Eye (tissue), 1 donor: ENCODE results near the gene PRAME.
"Not testable (repeated sequence)": the region's sequence is repeated elsewhere in the genome, so short reads cannot be mapped to it uniquely, and the experiment has no call there.

Experiments
- DNase-seq: peaks from one replicate; pipeline ENCODE4 v3.0.0-alpha.2; 2015

Gene PRAME

DNA sequence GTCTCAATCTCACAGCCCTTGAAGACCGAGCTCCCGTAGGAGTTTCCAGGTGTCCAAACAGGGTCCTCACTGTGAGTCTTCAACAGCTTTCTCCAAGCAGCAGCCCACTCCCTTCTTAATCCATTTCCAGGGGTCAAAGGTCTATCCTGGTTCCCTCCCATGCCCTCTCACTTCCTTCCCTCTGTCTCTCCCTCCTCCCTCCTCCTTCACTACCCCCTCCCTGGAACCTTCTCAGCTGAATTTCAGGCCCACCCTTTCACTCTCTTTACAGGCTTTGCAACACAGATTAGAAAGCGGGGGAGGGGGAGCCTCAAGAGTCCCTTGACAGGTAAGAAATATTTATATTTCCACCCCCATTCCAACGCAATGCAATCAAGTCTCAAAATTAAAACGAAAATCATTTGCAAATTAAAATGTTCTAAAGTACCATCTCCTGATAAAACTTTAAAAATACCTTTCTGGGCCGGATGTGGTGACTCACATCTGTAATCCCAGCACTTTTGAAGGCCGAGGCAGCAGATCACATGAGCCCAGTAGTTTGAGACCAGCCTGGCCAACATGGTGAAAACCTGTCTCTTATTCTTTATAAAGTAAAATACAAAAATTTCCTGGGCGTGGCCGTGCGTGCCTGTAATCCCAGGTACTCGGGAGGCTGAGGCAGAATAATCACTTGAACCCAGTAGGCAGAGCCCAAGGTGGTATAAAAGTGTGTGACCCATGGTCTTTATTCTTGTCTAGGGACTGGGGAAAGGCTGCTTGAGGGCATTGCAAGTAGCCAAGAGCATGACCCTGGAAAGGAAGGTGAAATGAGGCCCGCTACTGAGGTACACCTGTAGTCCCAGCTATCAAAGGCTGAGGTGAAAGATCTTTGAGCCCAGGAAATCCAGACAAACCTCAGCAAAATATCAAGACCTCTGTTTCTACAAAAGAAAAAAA is 38.1 kb downstream of the PRAME start:
- no peak for DNase-seq

DNA sequence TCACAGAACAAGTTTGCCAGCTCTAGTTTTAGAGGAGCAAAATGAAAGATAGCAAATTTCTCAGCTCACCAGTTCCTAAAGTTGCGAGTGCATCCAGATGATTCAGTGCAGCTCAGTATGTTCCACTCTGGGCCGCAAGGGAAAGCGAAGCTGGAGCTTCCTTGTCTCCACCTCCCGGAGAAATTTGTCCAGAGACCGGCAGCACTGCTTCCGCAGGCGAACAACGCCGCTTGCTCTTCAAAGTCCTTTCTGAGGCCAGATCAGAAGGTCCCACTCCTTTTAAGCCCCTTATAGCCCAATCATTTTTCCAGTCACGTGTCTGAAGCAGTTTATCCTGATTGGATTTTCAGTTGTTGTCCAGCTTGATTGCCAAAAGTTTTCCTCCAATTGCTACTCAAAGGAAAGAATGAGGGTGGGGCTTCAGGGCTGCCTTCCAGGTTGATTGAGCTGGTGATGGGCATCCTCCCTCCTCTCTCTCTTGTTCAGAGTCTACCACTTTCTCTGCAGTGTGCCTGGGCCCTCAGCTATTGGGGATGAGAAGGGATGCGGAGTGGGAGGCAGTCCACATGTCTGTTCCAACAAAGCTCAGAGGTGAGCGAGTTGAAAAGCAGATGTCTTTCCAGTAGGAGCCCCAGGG is 38.9 kb downstream of the PRAME start, which contains the start of gene ZNF280A:
TSS of gene ZNF280A (minus strand) at position 251 of the 637 bp plus-strand sequence. CDS start 4,640 bp downstream, outside the sequence.
- no peak for DNase-seq

DNA sequence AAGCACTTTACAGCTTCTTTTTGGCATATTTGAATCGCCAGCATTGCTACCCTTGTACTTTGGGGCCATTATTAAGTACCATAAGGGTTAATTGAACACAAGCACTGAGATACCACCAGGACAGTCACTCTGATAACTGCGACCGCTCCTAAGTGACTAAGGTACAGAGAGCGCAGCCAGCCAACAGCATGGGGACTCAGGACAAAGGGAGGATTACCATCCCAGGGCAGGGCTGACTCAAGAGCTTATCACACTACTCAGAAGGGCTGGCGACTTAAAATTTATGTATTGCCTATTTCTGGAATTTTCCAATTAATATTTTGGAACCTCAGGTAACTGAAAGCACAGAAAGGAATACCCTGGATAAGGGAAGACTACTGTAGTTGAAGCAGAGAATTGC is 39.5 kb downstream of the PRAME start:
- no peak for DNase-seq

DNA sequence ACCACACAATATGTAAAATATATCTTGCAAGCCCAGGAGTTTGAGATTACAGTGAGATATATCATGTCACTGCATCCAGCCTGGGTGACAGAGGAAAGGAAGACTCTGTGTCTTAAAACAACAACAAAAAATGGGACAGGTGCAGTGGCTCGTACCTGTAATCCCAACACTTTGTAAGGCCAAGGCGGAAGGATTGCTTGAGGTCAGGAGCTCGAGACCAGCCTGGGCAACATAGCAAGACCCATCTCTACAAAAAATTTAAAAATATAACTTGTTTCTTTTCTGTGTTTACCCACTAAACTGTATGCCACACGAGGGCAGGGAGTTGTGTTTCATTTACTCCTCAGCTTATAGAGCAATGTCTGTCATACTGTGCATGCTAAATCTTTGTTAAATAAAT is 42.1 kb downstream of the PRAME start:
- DNase-seq = no peak

DNA sequence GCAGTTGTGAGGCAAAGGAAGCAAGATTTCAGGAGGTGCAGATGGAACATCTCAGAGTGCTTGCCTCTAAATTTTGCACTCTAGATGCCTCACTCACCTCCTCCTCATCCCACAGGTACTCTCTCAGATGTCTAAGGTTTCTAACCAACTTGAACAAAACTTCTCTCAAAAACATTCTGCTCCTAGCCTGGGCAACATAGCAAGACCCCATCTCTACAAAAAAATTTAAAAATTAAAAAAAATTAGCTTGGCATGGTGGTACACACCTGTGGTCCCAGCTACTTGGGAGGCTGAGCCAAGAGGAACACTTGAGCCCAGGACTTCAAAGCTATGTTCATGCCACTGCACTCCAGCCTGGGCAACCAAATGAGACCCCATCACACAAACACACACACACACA is 43.2 kb downstream of the PRAME start:
- DNase-seq = no peak

DNA sequence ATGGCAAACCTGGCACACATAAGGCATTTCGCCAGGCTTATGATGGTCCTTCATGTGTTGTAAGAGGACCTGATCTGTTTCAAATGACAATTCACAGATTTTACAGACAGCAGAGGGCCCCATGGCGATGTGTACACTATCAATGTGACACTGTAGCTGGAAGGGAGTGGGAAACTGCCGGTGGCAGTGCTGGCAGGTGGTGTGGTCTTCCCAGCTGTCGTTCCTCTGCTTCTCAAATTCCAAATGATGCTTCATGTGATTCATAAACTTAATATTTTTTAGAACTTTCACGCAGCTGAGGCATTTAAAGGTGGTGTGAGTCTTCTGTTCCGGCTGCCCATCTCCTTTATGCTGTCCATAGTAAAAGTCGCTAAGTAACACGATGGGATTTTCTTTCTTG is 44.6 kb downstream of the PRAME start:
- not testable (repeated sequence) for DNase-seq

DNA sequence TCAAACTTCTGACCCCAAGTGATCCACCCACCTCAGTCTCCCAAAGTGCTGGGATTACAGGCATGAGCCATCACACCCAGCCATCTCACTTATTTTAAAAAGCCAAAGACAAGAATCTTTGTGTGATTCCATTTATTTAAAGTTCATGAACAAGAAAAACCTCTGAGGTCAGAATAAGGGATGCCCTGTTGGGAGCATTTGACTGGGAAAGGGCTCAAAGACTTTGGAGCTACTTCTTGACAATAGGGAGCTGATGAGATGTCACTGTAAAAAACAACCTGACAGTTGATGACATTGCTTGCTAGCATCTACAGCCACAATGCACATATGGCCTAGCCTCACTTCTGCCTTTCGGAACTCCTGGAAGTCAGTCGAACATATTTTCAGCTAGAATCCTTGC is 45.4 kb downstream of the PRAME start:
- no peak for DNase-seq

DNA sequence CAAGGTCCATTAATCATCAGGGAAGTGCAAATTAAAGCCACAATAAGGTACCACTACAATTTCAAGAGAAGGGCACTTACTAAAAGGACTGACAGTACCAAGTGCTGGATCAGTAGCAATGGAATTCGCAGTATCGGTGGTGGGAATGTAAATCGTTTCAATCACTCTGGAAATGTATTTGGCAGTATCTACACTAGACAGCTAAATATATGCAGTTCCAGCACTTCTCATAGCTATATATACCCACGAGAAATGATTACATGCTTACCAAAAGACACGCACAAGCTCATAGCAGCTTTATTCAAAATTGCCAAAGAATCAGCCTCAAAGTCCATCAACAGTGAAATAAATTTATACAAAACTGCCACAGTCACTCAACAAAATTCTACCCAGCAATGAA is 46.1 kb downstream of the PRAME start:
- DNase-seq = no peak

DNA sequence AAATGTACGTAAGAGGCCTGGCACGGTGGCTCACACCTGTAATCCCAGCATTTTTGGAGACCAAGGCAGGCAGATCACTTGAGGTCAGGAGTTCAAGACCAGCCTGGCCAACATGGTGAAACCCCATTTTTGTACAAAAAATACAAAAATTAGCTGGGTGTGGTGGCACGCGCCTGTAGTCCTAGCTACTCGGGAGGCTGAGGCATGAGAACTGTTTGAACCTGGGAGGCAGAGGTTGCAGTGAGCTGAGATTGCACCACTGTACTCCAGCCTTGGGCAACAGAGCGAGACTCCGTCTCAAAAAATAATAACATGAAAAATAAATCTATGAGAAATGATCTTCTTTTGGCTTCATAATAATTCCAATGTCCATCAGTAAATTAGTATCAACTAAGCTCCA is 48.2 kb downstream of the PRAME start:
- not testable (repeated sequence) for DNase-seq

DNA sequence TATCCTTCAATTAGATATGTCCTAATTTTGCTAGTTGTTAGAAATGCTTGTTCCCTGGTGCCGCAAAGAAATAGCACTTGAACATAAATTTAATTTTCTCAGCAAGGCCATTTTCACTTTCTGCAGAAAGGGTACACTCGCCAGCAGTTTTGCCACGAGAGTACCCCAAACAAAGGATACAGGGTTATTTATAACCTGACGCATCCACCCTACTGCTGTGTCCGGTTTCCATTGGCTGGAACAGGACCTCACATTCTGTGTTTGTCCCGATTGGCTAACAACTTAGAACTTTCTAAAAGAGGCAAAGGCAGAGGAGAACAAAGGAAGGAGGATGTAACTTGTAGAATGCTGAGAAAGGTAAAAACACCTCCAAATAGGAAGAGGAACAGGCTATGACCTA is 49.2 kb downstream of the PRAME start:
- not testable (repeated sequence) for DNase-seq

DNA sequence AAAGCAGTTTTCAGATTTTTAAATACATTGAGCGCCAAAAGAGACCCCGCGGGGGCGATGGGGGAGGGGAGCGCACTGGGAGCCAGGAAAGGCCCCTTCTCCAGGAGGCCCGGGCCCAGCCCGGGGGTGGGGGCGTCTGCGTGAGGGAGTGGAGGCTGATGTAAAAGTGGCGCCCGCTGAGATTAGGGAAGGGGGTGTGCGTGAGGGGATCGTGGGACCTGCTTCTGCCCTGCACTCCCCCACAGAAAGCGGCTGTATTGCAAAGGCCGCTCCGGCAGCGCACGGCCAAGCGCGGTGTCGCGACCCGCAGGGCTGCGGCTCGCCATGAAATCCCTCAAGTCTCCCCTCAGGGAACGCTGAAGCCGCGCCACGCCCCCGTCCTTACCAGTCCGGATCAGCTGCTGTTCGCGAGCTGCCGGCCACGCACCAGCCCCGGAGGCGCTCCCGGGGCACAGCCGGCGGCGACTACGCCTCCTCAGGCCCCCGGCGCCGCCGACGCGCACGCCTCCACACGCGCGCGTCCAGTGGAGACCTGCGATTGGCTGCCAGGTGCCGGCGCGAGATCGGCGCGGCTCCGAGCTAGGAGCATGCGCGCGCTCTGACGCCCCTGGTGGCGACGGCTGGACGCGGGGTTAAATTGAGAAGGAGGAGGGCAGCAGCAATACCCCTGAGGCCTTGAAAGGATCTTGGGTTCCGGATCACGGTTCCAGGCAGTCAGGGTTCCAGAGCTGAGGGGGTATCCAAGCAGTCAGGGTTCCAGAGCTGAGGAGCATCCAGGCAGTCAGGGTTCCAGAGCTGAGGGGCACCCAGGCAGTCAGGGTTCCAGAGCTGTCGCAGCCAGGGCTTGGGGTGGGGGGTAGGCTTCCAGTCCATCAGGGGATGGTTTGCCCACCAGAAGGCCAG is 50.5 kb downstream of the PRAME start, which contains the start of gene ZNF280B:
TSS of gene ZNF280B (minus strand) at position 469 of the 903 bp plus-strand sequence. CDS start 19,344 bp downstream, outside the sequence.
- DNase-seq = peak; percentile 94

DNA sequence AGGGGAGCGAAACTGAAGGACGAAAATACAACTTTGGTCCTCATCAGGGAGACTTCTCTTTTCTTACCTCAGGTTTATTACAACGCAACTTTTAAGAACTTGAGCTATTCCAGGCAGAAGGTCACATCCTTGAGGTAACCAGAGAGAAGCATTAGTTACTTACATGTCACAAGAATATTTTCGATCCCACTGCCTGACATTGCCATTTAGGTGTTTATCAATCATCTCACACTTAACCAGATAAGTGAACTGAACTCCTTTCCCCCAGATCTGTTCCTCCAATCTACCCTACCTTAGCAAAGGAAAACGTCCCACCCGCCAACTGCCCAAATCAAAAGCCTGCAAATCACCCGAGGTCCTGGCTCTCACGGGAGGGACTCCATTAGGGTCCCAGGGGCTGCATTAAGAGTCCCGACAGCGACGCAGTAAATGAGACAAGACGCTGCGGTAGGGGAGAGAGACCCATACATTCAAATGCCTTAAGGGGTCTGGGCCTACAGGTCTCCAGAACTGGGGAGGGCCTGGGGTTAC is 51.3 kb downstream of the PRAME start:
- DNase-seq = no peak

DNA sequence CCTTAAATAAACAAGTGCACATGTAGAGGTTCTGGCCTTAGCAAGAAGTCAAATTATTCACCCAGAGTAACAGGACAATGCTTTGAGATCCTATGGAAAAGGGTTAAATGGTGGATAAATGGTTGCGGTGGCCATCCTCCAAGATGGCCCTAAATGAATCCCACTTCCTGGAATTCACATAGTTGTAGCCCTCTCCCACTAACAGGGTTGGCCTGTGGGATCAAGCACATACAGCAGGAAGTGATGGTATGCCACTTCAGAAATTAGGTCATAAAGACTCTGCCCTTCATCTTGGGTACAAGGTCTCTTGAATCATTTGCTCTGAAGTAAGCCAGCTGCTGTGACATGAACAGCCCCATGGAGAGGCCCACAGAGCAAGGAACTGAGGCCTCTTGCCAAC is 52.3 kb downstream of the PRAME start:
- DNase-seq = no peak

DNA sequence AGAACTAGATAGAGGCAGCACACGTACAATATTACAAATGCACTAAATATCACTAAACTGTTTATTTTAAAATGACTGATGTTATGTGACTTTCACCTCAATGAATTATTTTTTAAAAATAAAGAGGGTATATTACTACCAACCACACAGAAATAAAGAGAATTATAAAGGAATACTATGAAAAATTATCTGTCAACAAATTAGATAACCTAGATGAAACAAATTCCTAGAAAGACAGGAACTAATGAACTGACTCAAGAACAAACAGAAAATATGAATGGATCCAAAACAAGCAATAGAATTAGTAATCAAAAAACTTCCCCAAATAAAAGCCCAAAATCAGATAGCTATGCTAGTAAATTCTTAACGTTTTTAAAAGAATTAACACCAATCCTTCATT is 60.8 kb downstream of the PRAME start:
- DNase-seq = no peak
